Activated CD8-positive, alpha-beta T cell treated with anti-CD3 and anti-CD28 coated beads for 36 hours (primary cell): ENCODE results near the gene LRRC59. TPM values are rescaled to one million over a fixed set of nuclear protein-coding genes. Genes with fewer than 3 reads are reported as not detected.
A peak's percentile ranks its signal among the peaks of the same experiment; 100 is the strongest.

Experiments
- ATAC-seq: fragments of 200-7000 bp; cut with Tn5 transposase; one replicate; pipeline ENCODE4 v1.10.0; 2021; ENCODE audit warnings: mild to moderate bottlenecking, moderate library complexity
- CTCF ChIA-PET: fragments of 350-600 bp; sonication (Branson Sonifier 250); formaldehyde crosslinking; loops from one replicate; lab custom pipeline; 2021; ENCODE audit warnings: antibody characterized with exemption; lab: Charles Lee
- POLR2A ChIA-PET: fragments of 350-600 bp; sonication (Branson Sonifier 250); formaldehyde crosslinking; loops from one replicate; lab custom pipeline; 2021; ENCODE audit warnings: antibody characterized with exemption; lab: Charles Lee
- DNase-seq: peaks from one replicate; pipeline ENCODE4 v3.0.0-alpha.2; 2020
- H3K27ac Mint-ChIP-seq: one replicate; pipeline ENCODE4 v1.8.0; 2021; ENCODE audit warnings: mild to moderate bottlenecking, mixed read lengths
- H3K27me3 Mint-ChIP-seq: one replicate; pipeline ENCODE4 v1.8.0; 2021; ENCODE audit warnings: mixed read lengths
- H3K36me3 Mint-ChIP-seq: one replicate; pipeline ENCODE4 v1.8.0; 2021; ENCODE audit warnings: low read depth, mixed read lengths
- H3K4me1 Mint-ChIP-seq: one replicate; pipeline ENCODE4 v1.8.0; 2021; ENCODE audit warnings: low read depth, mixed read lengths
- H3K4me3 Mint-ChIP-seq: one replicate; pipeline ENCODE4 v1.8.0; 2021; ENCODE audit warnings: mild to moderate bottlenecking, moderate library complexity, mixed read lengths
- H3K9me3 Mint-ChIP-seq: one replicate; pipeline ENCODE4 v1.8.0; 2021; ENCODE audit warnings: mixed read lengths
- intact Hi-C: fragments of 100-400 bp; cut with micrococcal nuclease; formaldehyde crosslinking; loops from one replicate; pipeline ENCODE4 v1.10.0; 2022
- total RNA-seq, 2 experiments: library from RNA; stranded (reverse); gene quantifications; one replicate each; pipeline ENCODE4 v1.2.3, GENCODE V29; 2021
- TF ChIP-seq, protein P1 (sequence below): fragments of 200-600 bp; IDR thresholded peaks from one replicate; pipeline ENCODE4 v1.8.0; 2022; ENCODE audit warnings: antibody characterized with exemption, mild to moderate bottlenecking

The LRRC59 gene
- total RNA-seq, 2 experiments from 2014 or later: 70.6 to 71.0 TPM

DNA sequence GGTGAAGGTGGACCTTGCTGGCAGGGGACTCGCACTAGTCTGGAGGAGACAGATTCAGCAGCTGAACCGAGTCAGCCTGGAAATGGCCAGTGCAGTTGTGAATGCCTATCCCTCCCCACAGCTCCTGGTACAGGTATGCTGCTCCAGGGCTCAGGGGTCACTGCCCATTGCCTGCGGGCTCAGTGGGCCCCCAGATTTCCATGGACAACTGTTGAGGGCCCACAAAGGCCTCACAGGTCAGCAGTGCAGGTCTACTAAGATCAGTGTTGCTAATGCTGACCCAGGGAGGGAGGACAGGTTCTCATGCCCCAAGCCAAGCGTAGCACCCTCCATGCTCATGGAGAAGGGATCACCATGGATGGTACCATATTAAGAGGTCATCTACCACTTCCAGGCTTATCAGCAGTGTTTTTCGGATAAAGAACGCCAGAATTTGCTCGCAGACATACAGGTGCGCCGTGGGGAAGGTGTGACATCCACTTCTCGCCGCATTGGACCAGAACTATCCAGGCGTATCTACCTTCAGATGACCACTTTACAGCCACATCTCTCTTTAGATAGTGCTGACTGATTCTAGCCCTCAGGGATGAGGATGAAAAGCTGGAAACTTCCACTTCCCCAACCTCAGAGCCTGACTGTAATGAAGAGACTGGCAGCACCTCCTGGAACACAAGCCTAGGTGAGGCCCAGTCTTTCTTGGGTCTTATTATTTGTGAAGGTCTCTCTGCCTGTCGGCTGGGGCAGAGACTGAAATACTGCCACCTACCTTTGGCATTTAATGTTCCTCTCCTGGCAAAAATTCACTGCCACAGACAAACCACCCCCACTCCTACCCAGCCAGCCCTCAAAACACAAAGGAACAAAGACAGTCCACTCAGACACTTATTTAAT, 16.7 kb downstream of the LRRC59 start:
- ChIA-PET CTCF (interaction anchor here (0.8 to 3.5 kb wide), 5 partner anchors 10 to 26 kb away, joined by 3 to 22 read pairs (median 9); partner anchors contain the start of gene LRRC59), POLR2A (interaction anchor here (0.6 to 2.1 kb wide), 8 partner anchors 10 to 120 kb away, joined by 3 to 9 read pairs (median 5); partner anchors contain the start of gene LRRC59)
- H3K9me3 Mint-ChIP-seq: no peaks in the 10 kb centered on the region
- TF ChIP-seq, protein P1, sequence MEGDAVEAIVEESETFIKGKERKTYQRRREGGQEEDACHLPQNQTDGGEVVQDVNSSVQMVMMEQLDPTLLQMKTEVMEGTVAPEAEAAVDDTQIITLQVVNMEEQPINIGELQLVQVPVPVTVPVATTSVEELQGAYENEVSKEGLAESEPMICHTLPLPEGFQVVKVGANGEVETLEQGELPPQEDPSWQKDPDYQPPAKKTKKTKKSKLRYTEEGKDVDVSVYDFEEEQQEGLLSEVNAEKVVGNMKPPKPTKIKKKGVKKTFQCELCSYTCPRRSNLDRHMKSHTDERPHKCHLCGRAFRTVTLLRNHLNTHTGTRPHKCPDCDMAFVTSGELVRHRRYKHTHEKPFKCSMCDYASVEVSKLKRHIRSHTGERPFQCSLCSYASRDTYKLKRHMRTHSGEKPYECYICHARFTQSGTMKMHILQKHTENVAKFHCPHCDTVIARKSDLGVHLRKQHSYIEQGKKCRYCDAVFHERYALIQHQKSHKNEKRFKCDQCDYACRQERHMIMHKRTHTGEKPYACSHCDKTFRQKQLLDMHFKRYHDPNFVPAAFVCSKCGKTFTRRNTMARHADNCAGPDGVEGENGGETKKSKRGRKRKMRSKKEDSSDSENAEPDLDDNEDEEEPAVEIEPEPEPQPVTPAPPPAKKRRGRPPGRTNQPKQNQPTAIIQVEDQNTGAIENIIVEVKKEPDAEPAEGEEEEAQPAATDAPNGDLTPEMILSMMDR: no peak
- no peaks in the 10 kb centered on the region for H3K4me1 Mint-ChIP-seq
- DNase-seq (no peak), ATAC-seq (no peak)
- no peak overlapping the region for H3K27ac Mint-ChIP-seq
- no peak overlapping the region for H3K4me3 Mint-ChIP-seq
- intact Hi-C loops: no loop called here
- H3K27me3 Mint-ChIP-seq: no peaks in the 10 kb centered on the region
- peaks cover 57% of the 10 kb centered on the region for H3K36me3 Mint-ChIP-seq

DNA sequence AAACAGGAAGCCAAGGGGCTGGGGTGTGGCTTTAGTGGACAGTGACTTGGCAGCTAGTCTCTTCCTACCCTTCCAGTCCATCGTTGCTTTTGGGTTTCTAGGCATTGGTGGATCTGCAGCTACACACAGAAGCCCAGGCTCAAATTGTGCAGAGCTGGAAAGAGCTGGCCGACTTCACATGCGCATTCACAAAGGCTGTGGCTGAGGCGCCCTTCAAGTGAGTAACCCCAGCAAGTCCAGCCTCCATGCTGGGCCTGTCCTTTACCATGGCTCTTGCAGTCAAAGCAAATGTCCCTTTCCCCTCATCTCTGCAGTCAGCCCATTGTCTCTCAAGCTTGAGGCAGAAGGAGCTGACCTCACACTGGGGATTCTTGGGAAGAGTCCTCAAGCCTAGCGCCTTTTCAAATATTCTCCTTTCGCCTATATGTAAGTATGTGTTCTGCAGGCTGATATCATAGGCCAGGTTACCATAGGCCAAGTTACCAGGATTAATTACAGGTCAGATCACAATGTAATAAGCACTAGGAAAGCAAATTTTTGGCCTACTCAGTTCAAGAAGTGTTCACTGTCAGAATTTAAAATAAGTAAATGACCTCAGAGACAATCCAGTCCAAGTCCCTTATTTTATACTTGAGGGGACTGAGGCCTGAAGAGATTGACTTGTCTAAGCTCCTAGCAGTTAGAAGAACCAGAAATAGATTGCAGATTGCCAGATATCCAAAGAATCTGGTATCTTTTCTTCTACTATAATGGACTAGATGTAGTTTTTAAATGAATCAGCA, 17.8 kb downstream of the LRRC59 start:
- CTCF ChIA-PET: interaction anchor here (1.0 to 1.7 kb wide), 3 partner anchors 16 to 19 kb away, joined by 3 to 9 read pairs (median 3); no protein-coding TSS in a partner anchor
- no peak for DNase-seq
- no peak overlapping the region for H3K4me3 Mint-ChIP-seq

DNA sequence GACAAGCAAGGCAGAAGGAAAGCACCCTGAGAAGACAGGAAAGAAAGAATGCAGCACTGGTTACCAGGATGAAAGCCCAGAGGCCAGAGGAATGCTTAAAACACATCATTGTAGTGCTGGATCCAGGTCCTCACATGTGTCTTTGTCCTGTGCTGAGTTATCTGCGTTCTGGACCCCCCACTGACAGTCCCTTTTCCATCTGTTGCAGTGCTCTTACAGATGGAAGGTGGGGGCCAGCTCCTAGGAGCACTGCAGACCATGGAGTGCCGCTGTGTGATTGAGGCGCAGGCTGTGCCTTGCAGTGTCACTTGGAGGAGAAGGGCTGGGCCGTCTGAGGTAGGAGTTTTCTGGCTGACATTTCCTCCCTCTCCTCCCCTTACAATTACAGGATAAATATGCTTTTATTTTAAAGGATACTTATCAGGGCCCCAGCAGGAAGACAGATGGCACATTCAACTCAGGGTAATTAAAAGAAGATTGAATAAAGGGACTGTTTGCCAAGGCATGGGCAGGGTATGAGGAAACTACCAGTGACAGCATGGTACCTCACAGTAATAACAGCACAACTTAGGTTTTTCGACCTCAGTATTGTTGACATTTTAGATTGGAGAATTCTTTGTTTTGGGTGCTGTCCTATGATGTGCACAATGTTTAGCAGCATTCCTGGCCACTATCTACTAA, 21.3 kb downstream of the LRRC59 start:
- ChIA-PET CTCF (interaction anchor here (1.3 to 6.3 kb wide), 2 partner anchors 14 to 22 kb away, joined by 4 to 46 read pairs; no protein-coding TSS in a partner anchor), POLR2A (interaction anchor here (1.5 to 6.0 kb wide), 3 partner anchors 13 to 22 kb away, joined by 3 to 50 read pairs (median 6); partner anchors contain the start of gene LRRC59)
- Mint-ChIP-seq H3K4me3 (no peak overlapping the region), H3K27ac (no peak overlapping the region), H3K27me3 (no peaks in the 10 kb centered on the region), H3K36me3 (peaks cover 55% of the 10 kb centered on the region), H3K9me3 (no peaks in the 10 kb centered on the region), H3K4me1 (peaks cover 18% of the 10 kb centered on the region)
- no peak for ATAC-seq
- intact Hi-C loops: no loop called here
- TF ChIP-seq, protein P1: no peak
- DNase-seq: no peak

More for the DNA sequence above, 17.8 kb downstream of the LRRC59 start:
- Mint-ChIP-seq H3K4me1 (no peaks in the 10 kb centered on the region), H3K27ac (no peak overlapping the region), H3K9me3 (no peaks in the 10 kb centered on the region), H3K36me3 (peaks cover 54% of the 10 kb centered on the region), H3K27me3 (no peaks in the 10 kb centered on the region)
- TF ChIP-seq, protein P1: no peak
- ATAC-seq: no peak
- POLR2A ChIA-PET: interaction anchor here (0.7 to 2.1 kb wide), 4 partner anchors 11 to 18 kb away, joined by 3 to 9 read pairs (median 6); partner anchors contain the start of gene LRRC59
- intact Hi-C loops: no loop called here

DNA sequence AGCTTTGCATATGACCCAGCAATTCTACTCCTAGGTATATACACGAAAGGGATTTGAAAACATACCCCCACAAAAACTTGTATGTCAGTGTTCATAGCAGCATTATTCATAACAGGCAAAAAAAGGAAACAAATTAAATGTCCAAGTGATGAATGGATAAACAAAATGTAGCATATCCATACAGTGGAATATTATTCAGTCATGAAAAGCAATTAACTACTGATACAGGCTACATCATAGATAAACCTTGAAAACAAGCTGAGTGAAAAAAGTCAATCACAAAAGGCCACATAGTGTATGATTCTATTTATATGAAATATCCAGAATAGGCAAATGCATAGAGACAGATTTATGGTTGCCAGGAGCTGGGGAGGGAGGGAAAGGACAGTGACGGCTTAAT, 23.6 kb downstream of the LRRC59 start:
- no peaks in the 10 kb centered on the region for H3K9me3 Mint-ChIP-seq
- TF ChIP-seq, protein P1: no peak
- H3K27me3 Mint-ChIP-seq: no peaks in the 10 kb centered on the region
- intact Hi-C loops: no loop called here
- H3K4me1 Mint-ChIP-seq: peaks cover 21% of the 10 kb centered on the region
- ATAC-seq (no peak), DNase-seq (no peak)
- peak overlapping the region; percentile 94 for H3K4me3 Mint-ChIP-seq
- POLR2A ChIA-PET: interaction anchor here (0.8 to 6.0 kb wide), 10 partner anchors 10 to 186 kb away, joined by 4 to 50 read pairs (median 6); partner anchors contain the start of genes ACSF2, LRRC59 and XYLT2
- CTCF ChIA-PET: interaction anchor here (1.1 to 6.3 kb wide), 4 partner anchors 12 to 279 kb away, joined by 3 to 46 read pairs (median 18); partner anchors contain the start of gene LRRC59
- peak overlapping the region; percentile 98 for H3K27ac Mint-ChIP-seq
- H3K36me3 Mint-ChIP-seq: peaks cover 50% of the 10 kb centered on the region
